Ishikawa (cell line): ENCODE results near the gene NTS.

Experiments
- CEBPB ChIP-seq: IDR thresholded peaks from 2 replicates; pipeline ENCODE4 v1.6.1; 2012
- CREB1 ChIP-seq: IDR thresholded peaks from 2 replicates; pipeline ENCODE4 v1.6.1; 2012; ENCODE audit warnings: low read depth
- EGR1 ChIP-seq: IDR thresholded peaks from 2 replicates; pipeline ENCODE4 v1.6.1; 2012
- EP300 ChIP-seq: IDR thresholded peaks from 2 replicates; pipeline ENCODE4 v1.6.1; 2012; ENCODE audit warnings: borderline replicate concordance
- RAD21 ChIP-seq: IDR thresholded peaks from 2 replicates; pipeline ENCODE4 v1.6.1; 2012; ENCODE audit warnings: low read depth
- TAF1 ChIP-seq: IDR thresholded peaks from 2 replicates; pipeline ENCODE4 v1.6.1; 2012; ENCODE audit warnings: low read depth, mild to moderate bottlenecking
- TEAD4 ChIP-seq: IDR thresholded peaks from 2 replicates; pipeline ENCODE4 v1.6.1; 2012
- YY1 ChIP-seq: IDR thresholded peaks from 2 replicates; pipeline ENCODE4 v1.6.1; 2012; ENCODE audit warnings: low read depth
- TF ChIP-seq, protein P1 (sequence below): IDR thresholded peaks from 2 replicates; pipeline ENCODE4 v1.6.1; 2012

DNA sequence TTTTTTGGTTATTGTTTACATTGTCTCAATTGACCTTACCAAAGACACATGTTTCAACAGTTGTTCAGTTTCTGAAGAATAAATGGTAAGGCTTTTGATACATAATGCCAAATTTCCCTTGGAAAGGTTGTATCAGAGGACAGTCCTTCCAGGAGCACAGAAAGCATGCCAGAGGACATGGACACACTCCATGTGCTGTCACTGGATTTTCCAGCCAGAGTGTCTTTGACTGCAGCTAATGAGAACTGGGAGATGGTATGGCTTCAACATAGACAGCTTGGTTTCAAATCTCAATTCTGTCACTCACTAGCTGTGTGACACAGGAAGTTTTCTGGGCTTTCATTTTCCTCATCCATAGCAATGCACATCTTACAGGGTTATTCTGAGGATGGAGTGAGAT lies 20.6 kb downstream of the NTS start:
- no peak for TF ChIP-seq EGR1
- no peak for TF ChIP-seq YY1
- no peak for TF ChIP-seq EP300
- TF ChIP-seq CREB1 = no peak
- TF ChIP-seq, protein P1, sequence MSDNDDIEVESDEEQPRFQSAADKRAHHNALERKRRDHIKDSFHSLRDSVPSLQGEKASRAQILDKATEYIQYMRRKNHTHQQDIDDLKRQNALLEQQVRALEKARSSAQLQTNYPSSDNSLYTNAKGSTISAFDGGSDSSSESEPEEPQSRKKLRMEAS = no peak
- TF ChIP-seq TAF1 = no peak
- TF ChIP-seq TEAD4 = no peak
- TF ChIP-seq CEBPB = no peak
- no peak for TF ChIP-seq RAD21
